GM13976 (cell line): Measurements from ENCODE around the gene SMC1B.

ENCODE experiments used
- DNase-seq: peaks from one replicate; pipeline ENCODE4 v3.0.0; 2012; ENCODE audit warnings: low spot score
- CTCF ChIP-seq: IDR thresholded peaks from 2 replicates; pipeline ENCODE4 v1.5.1; 2012; ENCODE audit warnings: borderline replicate concordance, mild to moderate bottlenecking; ENCODE audit not compliant: insufficient read depth; ENCODE audit errors: extremely low read depth, missing control alignments, control extremely low read depth
- in situ Hi-C: fragments of 300-500 bp; cut with MboI; formaldehyde crosslinking; loops from one replicate; pipeline ENCODE4 v1.12.0; 2022; ENCODE audit warnings: low sequenced_read_pairs, mixed read lengths, inconsistent platforms; ENCODE audit not compliant: unreplicated experiment

Gene SMC1B

GRCh38 chr22:45343143-45343542 lies 70.3 kb downstream of the SMC1B start:
- in situ Hi-C loops = no loop called here
- no peak for DNase-seq
- no peak for TF ChIP-seq CTCF

- no peak for TF ChIP-seq CTCF
- in situ Hi-C loops = no loop called here
- no peak for DNase-seq
Measured at GRCh38 chr22:45341498-45341897, 71.9 kb downstream of the SMC1B start.

GRCh38 chr22:45340323-45340722 lies 73.1 kb downstream of the SMC1B start:
- DNase-seq = no peak
- TF ChIP-seq CTCF = no peak
- in situ Hi-C loops = no loop called here

- TF ChIP-seq CTCF = no peak
- in situ Hi-C loops = no loop called here
- DNase-seq = no peak
Measured at GRCh38 chr22:45338795-45339194, 74.6 kb downstream of the SMC1B start.

GRCh38 chr22:45337536-45337935 lies 75.9 kb downstream of the SMC1B start:
- DNase-seq = no peak
- in situ Hi-C loops = no loop called here
- no peak for TF ChIP-seq CTCF

GRCh38 chr22:45336971-45337431 lies 76.4 kb downstream of the SMC1B start:
- no peak for TF ChIP-seq CTCF
- in situ Hi-C loops = no loop called here

More at GRCh38 chr22:45336971-45337431, 76.4 kb downstream of the SMC1B start:
- no peak for DNase-seq
